Right atrium auricular region (tissue), 2 donors: ENCODE data around the gene SMYD1. TPM values are rescaled to one million over a fixed set of nuclear protein-coding genes. Genes with fewer than 3 reads are reported as not detected.

Experiments
- DNase-seq: peaks from one replicate; pipeline ENCODE4 v3.0.0-alpha.2; 2019; ENCODE audit warnings: low spot score
- H3K27ac ChIP-seq, 2 donors: fragments of 200-600 bp; sonication (generic); 1 replicate in 1 of 2; 2 replicates in 1 of 2; pipeline ENCODE4 v1.5.1; 2016 to 2019
- H3K27me3 ChIP-seq, 2 donors: fragments of 200-600 bp; sonication (generic); one replicate each; pipeline versions ENCODE4 v1.5.1 to v1.6.0; 2017 to 2019
- H3K36me3 ChIP-seq: fragments of 200-600 bp; sonication (generic); one replicate; pipeline ENCODE4 v1.5.1; 2016
- H3K4me1 ChIP-seq, 2 donors: fragments of 200-600 bp; sonication (generic); one replicate each; pipeline versions ENCODE4 v1.5.1 to v1.6.0; 2017 to 2019
- H3K4me3 ChIP-seq, 2 donors: fragments of 200-600 bp; sonication (generic); 1 replicate in 1 of 2; 2 replicates in 1 of 2; pipeline ENCODE4 v1.5.1; 2017 to 2019; ENCODE audit warnings: mild to moderate bottlenecking in 1 of 2, moderate library complexity in 1 of 2
- H3K9me3 ChIP-seq, 2 donors: fragments of 200-600 bp; sonication (generic); one replicate each; pipeline ENCODE4 v1.5.1; 2019
- total RNA-seq, 2 donors: library from RNA; depleted of rRNA; stranded (reverse); fragments of >200 nt; gene quantifications; one replicate each; pipeline ENCODE4 v1.1.0, GENCODE V29; 2016
- TF ChIP-seq, protein P1 (sequence below), 2 donors: fragments of 200-600 bp; sonication (generic); IDR thresholded peaks; one replicate each; pipeline ENCODE4 v1.5.1; 2019; ENCODE audit warnings: antibody characterized with exemption in 2 of 2

The SMYD1 gene
- total RNA-seq, 2 donors from 2014 or later = 74.8 to 179 TPM

DNA sequence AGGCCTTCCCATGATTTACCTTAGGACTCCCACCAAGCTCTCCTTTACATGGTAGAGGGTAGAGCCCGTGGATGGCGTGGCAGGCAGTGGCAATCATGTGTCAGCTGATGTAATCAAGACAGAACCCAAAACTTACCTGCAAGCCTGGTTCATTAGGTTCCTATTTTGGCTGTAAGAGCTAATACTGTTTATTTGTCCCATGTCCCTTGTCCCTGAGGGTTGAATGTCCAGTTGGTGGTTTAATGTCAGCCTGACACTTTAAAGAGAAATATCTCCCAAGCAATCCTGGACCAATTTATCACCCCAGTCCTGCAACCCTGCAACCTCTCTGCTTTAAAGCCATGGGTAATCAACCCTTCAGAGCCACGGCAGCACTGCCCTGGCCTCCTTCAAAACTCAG is 66.2 kb downstream of the SMYD1 start:
- DNase-seq = no peak
- H3K4me1 ChIP-seq = no peaks in the 10 kb centered on the region
- no peaks in the 10 kb centered on the region for H3K27me3 ChIP-seq
- no peaks in the 10 kb centered on the region for H3K9me3 ChIP-seq
- no peaks in the 10 kb centered on the region for H3K36me3 ChIP-seq
- TF ChIP-seq, protein P1, sequence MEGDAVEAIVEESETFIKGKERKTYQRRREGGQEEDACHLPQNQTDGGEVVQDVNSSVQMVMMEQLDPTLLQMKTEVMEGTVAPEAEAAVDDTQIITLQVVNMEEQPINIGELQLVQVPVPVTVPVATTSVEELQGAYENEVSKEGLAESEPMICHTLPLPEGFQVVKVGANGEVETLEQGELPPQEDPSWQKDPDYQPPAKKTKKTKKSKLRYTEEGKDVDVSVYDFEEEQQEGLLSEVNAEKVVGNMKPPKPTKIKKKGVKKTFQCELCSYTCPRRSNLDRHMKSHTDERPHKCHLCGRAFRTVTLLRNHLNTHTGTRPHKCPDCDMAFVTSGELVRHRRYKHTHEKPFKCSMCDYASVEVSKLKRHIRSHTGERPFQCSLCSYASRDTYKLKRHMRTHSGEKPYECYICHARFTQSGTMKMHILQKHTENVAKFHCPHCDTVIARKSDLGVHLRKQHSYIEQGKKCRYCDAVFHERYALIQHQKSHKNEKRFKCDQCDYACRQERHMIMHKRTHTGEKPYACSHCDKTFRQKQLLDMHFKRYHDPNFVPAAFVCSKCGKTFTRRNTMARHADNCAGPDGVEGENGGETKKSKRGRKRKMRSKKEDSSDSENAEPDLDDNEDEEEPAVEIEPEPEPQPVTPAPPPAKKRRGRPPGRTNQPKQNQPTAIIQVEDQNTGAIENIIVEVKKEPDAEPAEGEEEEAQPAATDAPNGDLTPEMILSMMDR (IDR thresholded peaks at IDR 0.05) = no peak
- no peak overlapping the region for H3K4me3 ChIP-seq
- no peak overlapping the region for H3K27ac ChIP-seq

DNA sequence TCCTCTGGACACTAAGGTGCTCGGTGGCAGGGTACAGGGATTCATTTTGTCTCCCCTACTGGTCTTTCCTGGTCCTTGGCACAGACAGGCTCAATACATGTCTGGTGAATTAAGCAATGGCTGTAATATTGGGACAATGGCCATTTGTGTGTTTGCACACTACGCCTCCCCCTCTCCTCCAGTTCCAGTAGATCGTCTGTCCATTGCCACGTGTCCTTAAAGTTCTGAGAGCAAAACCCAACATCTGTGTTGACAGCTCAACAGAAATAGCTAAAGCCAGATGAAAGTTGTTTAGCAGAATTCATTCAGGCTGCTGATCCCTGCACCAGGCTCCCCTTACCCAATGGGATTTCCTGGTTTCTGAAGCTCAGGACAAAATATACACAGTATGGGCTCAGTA is 69.2 kb downstream of the SMYD1 start:
- H3K4me3 ChIP-seq = no peak overlapping the region
- TF ChIP-seq, protein P1 (IDR thresholded peaks at IDR 0.05) = no peak

GRCh38 chr2:88137833-88138232 is 70.2 kb downstream of the SMYD1 start:
- no peaks in the 10 kb centered on the region for H3K36me3 ChIP-seq
- DNase-seq = no peak
- TF ChIP-seq, protein P1 (IDR thresholded peaks at IDR 0.05) = no peak
- H3K27me3 ChIP-seq = no peaks in the 10 kb centered on the region
- peaks cover 0 to 8% of the 10 kb centered on the region in 2 donors for H3K9me3 ChIP-seq
- H3K4me3 ChIP-seq = no peak overlapping the region
- no peaks in the 10 kb centered on the region for H3K4me1 ChIP-seq
- H3K27ac ChIP-seq = no peak overlapping the region

More for the DNA sequence above, 69.2 kb downstream of the SMYD1 start:
- Histone ChIP-seq H3K27ac (no peak overlapping the region), H3K36me3 (no peaks in the 10 kb centered on the region), H3K9me3 (peaks cover 0 to 4% of the 10 kb centered on the region in 2 donors), H3K4me1 (no peaks in the 10 kb centered on the region), H3K27me3 (no peaks in the 10 kb centered on the region)
- no peak for DNase-seq

- TF ChIP-seq, protein P1 (IDR thresholded peaks at IDR 0.05) = no peak
Observed at GRCh38 chr2:88139203-88139702, 71.6 kb downstream of the SMYD1 start.

DNA sequence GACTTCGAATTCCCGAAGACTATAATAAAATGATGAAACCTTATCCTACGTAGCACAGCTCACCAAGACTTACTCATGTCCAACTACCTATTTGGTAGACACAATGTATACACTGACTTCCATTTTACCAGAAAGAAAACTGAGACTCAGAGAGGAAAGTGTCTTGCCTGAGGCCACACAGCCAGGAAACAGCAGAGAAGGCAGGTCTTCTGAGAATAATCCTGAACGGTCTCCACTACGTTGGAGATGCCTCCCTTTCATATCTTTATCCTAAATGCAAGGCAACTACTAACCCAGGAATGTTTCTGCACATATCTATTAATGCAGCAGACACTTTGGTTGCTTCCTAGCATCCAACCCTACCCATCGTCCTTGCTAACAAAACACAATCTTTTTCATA is 72.2 kb downstream of the SMYD1 start:
- Histone ChIP-seq H3K27me3 (no peaks in the 10 kb centered on the region), H3K27ac (no peak overlapping the region), H3K36me3 (no peaks in the 10 kb centered on the region), H3K9me3 (peaks cover 0 to 8% of the 10 kb centered on the region in 2 donors), H3K4me3 (no peak overlapping the region), H3K4me1 (no peaks in the 10 kb centered on the region)
- no peak for DNase-seq
- TF ChIP-seq, protein P1 (IDR thresholded peaks at IDR 0.05) = no peak

More at GRCh38 chr2:88139203-88139702, 71.6 kb downstream of the SMYD1 start:
- Histone ChIP-seq H3K27ac (no peak overlapping the region), H3K4me1 (no peaks in the 10 kb centered on the region), H3K9me3 (peaks cover 0 to 8% of the 10 kb centered on the region in 2 donors), H3K27me3 (no peaks in the 10 kb centered on the region), H3K36me3 (no peaks in the 10 kb centered on the region), H3K4me3 (no peak overlapping the region)
- DNase-seq = no peak

GRCh38 chr2:88141952-88142351 is 74.3 kb downstream of the SMYD1 start:
- TF ChIP-seq, protein P1 (IDR thresholded peaks at IDR 0.05) = no peak
- no peak overlapping the region for H3K4me3 ChIP-seq

More at GRCh38 chr2:88141952-88142351, 74.3 kb downstream of the SMYD1 start:
- Histone ChIP-seq H3K27ac (no peak overlapping the region), H3K4me1 (no peaks in the 10 kb centered on the region), H3K36me3 (no peaks in the 10 kb centered on the region), H3K27me3 (no peaks in the 10 kb centered on the region), H3K9me3 (peaks cover 0 to 8% of the 10 kb centered on the region in 2 donors)
- no peak for DNase-seq
